Stimulated activated CD8-positive, alpha-beta memory T cell treated with anti-CD3 and anti-CD28 coated beads, Interleukin-7, amount 100 ng/mL, for 24 hours (primary cell): ENCODE measurements around the gene SERPINA7.
"Not testable (repeated sequence)": the region's sequence is repeated elsewhere in the genome, so short reads cannot be mapped to it uniquely, and the experiment has no call there.

ENCODE experiments used
- DNase-seq: peaks from one replicate; pipeline ENCODE4 v3.0.0-alpha.2; 2020; ENCODE audit warnings: low read depth

The SERPINA7 gene, protein sequence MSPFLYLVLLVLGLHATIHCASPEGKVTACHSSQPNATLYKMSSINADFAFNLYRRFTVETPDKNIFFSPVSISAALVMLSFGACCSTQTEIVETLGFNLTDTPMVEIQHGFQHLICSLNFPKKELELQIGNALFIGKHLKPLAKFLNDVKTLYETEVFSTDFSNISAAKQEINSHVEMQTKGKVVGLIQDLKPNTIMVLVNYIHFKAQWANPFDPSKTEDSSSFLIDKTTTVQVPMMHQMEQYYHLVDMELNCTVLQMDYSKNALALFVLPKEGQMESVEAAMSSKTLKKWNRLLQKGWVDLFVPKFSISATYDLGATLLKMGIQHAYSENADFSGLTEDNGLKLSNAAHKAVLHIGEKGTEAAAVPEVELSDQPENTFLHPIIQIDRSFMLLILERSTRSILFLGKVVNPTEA

DNA sequence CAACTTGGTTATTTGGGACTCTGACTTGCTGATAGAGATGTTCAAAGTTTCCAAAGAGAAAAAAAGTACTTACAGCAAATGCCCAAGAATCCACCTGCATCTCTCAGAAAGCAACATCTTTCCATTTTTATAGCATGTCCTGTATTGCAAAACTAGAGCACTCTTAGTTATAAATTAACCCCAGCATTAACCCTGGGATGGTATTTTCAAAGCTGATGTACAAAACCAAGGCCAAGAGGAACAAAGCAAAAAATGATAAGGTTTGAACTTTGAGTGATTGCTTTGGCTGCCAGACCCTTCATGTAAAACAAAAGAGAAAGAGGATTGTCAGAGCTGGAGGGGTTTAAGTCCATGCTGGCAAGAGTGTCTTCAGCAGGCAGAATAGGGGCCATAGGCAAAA, at the start of gene SERPINA7:
Gene SERPINA7, minus strand, starts transcription at position 103 of the 400 bp plus-strand sequence. CDS start 1,669 bp downstream, outside the sequence.
- no peak for DNase-seq

DNA sequence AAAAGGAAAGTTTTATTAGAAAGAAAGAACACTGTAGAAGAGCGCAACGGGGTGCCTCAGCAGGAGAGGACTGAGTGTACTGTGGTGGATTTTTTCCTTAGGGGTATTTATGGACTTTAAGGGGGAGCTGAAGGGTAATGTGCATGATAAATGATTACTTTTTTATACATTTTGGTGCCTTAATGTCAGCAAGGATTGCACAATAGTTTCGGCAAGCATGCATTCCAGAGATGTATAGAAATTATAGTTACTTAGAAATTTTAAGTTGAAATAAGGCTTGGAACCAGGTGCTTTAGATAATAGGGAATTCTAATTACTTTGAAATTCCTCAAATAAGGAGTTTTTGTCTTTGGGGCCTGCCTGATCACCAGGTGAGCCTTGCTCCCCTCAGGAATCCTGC, 30.5 kb upstream of the SERPINA7 start:
- no peak for DNase-seq

DNA sequence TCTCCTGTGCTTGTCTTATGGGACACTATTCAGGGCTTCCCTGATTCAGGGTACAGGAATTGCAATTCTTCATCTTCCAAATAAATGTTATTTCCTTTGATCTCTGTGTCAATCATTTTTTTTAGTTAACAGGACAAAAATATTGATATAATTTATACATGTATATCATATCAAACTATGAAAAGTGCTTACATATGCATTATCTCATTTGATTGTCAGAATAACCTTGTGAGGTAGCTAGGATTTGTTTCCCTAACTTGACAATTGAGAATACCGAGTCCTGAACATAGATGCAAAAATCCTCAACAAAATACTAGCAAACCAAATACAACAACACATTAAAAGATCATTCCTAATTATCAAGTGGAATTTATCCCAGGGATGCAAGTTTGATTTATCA, 11.5 kb upstream of the SERPINA7 start:
- no peak for DNase-seq

DNA sequence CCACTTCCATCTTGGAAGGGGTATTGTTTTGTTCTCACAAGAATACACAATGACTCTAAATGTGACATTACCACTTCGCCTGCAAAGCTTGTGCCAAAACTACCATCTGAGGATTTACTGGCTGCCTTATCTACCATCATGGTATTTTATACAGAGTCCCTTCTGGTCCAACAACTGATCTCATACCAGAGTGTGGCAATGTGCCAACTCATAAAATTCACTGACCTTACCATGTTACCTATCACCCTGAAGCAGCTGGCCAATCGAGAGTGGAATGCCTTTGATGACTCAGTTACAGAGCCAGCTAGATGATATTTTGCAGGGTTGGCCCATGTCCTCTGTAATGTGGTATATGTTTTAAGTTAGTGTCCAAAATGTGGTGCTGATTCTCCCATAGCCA, 3.8 kb upstream of the SERPINA7 start:
- DNase-seq: no peak

DNA sequence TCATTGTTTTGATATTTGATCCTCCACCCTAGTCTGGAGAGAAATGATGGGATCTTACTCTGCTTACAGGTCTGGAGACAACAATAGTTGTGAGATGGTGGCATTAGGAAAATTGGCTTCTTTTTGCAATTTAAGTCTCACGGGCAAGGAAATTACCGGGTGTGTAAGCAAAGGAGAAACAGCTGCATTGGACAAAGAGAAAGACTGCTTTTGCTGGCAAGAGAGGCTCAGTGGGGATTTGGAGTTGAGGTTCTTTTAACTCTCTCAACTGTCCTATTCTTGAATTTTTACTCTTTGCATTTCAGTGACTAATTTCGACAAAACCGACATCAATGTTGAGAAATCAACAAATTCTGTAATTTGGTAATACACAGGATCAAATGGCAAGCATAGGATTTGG, 2.3 kb upstream of the SERPINA7 start:
- DNase-seq: no peak

DNA sequence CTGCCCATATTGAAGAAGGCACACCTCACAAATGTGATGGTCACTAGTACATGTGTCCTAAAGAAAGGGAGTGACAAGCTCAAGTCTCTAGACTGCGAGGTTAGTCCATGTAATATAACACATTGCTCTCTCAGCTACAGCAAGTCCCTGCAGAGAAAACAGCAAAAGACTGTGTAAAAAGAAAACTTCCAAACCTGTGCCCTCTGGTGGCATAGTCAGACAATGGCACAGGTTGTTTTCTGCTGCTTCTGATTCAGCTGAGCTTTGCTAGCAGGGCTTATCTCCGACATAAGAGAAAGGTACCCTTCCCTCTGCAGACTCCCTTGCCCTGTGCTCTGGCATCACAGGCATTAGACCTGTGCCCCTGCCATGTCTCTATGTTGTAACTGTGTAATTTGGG, 1.4 kb upstream of the SERPINA7 start:
- no peak for DNase-seq

DNA sequence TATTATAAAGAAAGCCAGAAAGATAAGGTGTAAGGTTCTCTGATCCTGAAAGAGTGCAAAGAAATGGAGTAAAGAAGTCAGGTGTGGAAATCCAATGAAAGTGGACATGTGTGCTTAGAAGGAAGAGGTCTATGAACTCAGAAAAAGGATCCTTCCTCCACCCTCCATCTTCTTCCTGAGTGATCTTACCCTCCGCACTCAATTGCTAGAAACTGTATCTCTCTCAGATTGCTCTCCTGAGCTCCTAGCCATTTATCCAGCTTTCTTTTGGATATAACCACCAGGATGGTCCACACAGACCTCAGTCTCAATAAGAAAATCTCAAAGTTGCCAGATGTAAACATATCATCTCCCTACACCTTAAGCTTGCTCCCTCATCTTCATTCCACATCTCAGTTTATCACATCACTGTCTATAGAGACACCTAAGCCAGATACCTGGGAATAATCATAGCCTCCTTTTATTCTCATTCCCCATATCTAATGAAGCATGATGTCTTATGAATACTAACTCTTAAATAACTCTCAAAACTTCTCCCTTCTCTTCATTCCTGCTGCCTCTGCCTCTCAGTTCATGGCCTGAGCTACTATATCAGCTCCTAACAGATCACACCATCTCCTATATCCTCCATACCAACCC, 573 bp downstream of the SERPINA7 start:
- no peak for DNase-seq

DNA sequence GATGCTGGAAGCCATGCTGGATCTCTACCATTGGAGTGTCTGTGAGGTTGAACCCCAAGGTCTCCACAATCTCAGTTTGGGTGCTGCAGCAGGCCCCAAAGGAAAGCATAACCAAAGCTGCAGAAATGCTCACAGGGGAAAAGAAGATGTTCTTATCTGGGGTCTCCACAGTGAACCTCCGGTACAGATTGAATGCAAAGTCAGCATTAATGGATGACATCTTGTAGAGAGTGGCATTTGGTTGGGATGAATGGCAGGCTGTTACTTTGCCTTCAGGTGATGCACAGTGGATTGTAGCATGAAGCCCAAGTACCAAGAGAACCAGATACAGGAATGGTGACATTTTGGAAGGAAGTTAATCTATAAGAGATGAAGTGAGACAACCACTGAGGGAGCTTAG, 1.8 kb downstream of the SERPINA7 start:
- no peak for DNase-seq

DNA sequence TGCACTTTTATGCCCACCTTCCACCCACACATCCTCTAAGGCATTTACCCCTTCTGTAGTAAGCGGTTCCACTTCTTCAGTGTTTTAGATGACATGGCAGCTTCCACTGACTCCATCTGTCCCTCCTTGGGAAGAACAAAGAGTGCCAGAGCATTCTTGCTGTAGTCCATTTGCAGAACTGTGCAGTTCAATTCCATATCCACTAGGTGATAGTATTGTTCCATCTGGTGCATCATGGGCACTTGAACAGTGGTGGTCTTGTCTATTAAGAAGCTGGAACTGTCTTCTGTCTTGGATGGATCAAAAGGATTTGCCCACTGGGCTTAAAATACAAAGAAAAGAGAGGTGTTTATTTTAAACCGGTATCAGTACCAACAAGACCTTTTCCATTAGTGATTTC, 3.5 kb downstream of the SERPINA7 start:
- DNase-seq: no peak

DNA sequence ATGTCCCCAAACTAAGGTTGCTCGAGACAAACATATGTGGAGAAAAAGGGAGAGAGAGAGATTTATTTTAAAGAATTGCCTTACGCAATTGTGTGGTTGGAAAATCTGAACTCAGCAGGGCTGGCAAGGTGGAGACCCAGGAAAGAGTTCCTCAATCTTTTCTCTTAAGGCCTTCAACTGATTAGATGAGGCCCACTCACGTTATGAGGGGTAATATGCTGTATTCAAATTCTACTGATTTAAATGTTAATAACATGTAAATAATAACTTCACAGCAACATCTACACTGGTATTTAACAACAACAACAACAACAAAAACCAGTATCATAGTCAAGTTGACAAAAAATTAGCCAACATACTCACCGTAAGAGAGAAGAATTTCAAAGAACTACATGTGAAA, 14.6 kb downstream of the SERPINA7 start:
- no peak for DNase-seq

DNA sequence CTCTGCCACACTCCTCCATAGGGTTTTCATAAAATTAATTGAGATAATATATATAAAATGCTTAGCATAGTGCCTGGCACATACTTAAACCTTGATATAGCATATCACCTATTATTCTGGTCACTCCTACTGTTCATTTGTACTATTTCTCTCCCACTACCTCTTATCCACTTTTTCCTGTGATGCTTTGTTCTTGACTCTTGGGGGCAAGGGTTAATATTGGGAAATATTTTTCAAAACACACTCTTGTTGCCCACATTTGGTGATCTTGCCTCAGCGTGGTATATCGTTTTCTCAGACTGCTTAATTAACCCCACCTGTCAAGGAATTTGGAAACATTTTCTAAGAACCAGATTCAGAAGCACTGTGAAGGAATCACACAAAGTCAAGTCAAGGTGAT, 16.3 kb downstream of the SERPINA7 start:
- DNase-seq: no peak

DNA sequence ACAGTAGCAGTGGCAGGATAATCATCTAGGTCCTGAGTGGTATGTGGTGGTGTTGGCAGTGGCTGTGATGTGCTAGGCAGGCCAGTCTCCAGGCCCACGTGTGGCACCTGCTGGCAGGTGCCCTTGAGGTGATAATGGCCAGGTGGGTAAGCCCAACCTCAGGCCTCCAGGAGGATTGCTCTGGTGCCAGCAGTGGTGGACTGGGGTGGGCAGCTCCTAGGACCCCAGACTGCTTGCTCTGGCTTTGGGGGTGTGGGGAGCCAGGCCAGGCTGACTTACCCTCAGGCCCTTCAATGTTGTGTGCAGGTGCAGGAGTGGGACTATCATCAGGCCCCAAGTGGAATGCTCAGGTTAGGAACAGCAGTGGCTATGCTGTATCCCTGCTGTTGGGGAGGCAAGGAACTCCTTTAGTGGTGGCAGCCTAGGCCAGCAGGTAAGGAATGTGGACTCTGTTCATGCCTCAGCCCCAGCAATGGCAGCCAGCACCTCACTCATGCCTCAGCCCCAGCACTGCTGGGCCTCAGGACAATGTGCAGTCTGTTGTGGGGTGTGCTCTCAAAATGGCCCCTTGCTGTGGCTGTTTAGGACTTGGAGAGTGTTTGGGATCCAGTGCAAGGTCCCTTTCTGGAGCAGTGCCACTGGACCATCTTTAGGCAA, 24.3 kb downstream of the SERPINA7 start:
- DNase-seq: no peak

DNA sequence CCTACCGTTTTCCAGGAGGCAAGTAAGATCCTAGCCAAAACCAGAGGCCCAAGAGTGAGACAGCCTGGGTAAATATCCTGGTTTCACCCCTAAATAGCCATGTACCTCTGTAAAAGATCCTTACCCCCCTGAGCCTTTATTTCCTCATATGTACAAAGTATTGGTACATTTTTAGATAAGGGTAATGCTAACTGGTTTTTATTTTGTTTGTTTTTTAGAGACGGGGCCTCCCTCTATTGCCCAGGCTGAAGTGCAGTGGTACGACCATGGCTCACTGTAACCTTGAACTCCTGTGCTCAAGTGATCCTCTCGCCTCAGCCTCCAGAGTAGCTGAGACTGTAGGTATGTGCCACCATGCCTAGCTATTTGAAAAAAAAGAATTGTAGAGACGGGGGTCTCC, 29.4 kb downstream of the SERPINA7 start:
- no peak for DNase-seq

DNA sequence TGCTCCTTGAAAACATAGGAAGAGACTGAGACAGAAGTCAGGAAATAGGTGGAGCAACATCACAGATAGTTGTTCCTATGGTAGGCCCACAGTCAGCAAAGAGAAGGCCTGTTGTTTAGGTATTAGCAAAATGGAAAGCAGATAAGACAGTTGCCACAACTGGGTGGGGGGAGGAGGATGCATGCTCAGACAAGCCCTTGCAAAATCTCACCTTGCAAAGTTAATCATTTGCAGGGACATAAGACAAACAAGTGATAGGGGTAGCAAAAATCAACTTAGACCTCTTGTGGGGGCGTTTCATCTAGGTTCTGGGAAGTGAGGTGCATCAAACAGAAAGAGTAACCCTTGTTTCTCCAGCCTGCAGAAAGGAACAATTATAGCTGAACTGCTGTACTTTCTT, 30.7 kb downstream of the SERPINA7 start:
- no peak for DNase-seq

DNA sequence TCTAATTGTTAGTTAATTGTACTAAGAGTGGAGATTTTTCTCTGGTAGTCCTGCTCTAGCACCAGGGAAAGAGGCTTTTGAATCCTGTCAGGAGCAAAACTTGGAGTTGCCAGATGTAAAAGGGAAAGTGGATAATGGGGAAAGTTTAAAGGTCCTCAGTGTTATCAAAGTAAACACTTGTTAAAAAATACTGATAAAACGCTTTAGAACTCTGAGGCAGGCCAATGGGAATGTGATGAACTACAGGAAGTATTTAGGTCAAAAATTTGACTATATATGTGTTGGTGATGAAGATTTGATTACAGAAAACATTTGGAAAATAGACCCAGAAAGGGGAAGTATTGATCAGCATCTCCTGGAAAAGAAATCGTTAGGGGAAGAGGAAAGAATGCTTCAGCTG, 32.8 kb downstream of the SERPINA7 start:
- DNase-seq: no peak

DNA sequence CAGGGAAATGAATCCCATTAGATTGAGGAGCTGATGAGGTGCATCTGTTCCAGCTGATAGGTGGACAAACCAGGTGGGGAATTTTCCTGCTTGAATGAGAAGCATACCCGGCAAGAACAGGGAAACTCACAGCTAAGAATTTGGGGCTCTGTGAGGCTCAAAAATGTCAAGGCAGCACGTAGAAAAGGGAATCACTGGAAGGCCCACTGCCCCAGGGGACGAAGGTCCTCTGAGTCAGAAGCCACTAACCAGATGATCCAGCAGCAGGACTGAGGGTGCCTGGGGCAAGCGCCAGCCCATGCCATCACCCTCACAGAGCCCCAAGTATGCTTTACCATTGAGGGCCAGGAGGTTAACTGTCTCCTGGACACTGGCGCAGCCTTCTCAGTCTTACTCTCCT, 37.9 kb downstream of the SERPINA7 start:
- not testable (repeated sequence) for DNase-seq

DNA sequence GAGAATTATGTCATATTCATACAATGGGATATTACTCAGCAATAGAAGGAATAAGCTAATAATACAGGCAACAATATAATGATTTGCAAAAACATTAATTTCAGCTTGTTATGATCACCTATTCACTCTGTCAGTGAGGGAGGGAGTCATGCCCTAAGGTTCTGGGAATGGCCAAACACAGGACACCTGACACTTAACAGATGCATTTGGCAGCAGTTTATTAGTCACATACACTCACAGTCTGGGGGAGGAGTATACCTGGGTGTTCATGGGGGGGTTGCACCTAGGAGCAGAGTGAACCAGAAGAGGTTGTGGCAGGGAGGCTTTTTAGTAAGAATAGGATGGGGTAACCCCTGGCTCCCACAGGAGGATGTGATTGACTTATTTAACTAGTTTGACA, 38.3 kb downstream of the SERPINA7 start:
- DNase-seq: no peak

DNA sequence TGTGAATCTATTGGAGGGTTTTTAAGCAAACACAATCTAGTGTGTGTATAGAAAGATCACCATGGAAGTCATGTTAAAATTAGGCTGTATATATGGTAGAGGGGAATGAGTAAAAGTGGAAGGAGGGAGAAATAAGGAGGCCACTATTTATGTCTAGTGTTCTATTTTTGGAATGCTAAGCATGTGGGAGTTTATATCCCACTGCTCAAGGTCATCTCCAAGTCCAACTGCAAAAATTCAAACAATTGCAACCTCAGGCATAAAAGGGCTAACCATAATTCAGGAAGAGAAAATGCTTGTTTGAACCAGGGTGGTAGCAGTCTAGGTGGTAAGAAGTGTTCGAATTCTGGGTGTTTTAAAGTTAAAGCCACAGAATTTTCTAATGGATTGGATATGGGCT, 39.2 kb downstream of the SERPINA7 start:
- no peak for DNase-seq

DNA sequence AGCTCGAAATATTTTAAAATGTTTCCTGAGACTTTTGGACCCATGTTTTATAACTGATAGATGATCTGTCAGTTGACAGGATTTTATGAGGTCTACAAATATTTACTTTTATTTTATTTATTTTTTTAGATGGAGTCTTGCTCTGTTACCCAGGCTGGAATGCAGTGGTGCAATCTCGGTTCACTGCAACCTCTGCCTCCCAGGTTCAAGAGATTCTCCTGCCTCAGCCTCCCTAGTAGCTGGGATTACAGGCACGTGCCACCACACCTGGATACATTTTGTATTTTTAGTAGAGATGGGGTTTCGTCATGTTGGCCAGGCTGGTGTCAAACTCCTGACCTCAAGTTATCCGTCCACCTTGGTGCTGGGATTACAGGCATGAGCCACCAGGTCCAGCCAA, 50.0 kb downstream of the SERPINA7 start:
- DNase-seq: not testable (repeated sequence)
